Measurements from ENCODE around the gene NRXN3.

- TF ChIP-seq, protein P1, sequence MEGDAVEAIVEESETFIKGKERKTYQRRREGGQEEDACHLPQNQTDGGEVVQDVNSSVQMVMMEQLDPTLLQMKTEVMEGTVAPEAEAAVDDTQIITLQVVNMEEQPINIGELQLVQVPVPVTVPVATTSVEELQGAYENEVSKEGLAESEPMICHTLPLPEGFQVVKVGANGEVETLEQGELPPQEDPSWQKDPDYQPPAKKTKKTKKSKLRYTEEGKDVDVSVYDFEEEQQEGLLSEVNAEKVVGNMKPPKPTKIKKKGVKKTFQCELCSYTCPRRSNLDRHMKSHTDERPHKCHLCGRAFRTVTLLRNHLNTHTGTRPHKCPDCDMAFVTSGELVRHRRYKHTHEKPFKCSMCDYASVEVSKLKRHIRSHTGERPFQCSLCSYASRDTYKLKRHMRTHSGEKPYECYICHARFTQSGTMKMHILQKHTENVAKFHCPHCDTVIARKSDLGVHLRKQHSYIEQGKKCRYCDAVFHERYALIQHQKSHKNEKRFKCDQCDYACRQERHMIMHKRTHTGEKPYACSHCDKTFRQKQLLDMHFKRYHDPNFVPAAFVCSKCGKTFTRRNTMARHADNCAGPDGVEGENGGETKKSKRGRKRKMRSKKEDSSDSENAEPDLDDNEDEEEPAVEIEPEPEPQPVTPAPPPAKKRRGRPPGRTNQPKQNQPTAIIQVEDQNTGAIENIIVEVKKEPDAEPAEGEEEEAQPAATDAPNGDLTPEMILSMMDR (conservative IDR thresholded peaks at IDR 0.05) = peak; percentile 39; the same call in 1 of the 2 replicates
- TF ChIP-seq EZH2 (IDR thresholded peaks at IDR 0.05; ENCODE audit: low read depth) = no peak
These were observed 733.9 kb downstream of the NRXN3 start for GRCh38 chr14:78904094-78904493.

Measured in PC-9 (cell line).